GM10266 (cell line): ENCODE data around the gene KRT32.
"Not testable (repeated sequence)": the region's sequence is repeated elsewhere in the genome, so short reads cannot be mapped to it uniquely, and the experiment has no call there.

Experiments used
- DNase-seq: peaks from one replicate; pipeline ENCODE4 v3.0.0; 2012; ENCODE audit errors: extremely low spot score
- TF ChIP-seq, protein P1 (sequence below): IDR thresholded peaks from 2 replicates; pipeline ENCODE4 v1.5.1; 2012; ENCODE audit warnings: mild to moderate bottlenecking, low read depth; ENCODE audit not compliant: control insufficient read depth, insufficient read depth; ENCODE audit errors: missing control alignments

The KRT32 gene

DNA sequence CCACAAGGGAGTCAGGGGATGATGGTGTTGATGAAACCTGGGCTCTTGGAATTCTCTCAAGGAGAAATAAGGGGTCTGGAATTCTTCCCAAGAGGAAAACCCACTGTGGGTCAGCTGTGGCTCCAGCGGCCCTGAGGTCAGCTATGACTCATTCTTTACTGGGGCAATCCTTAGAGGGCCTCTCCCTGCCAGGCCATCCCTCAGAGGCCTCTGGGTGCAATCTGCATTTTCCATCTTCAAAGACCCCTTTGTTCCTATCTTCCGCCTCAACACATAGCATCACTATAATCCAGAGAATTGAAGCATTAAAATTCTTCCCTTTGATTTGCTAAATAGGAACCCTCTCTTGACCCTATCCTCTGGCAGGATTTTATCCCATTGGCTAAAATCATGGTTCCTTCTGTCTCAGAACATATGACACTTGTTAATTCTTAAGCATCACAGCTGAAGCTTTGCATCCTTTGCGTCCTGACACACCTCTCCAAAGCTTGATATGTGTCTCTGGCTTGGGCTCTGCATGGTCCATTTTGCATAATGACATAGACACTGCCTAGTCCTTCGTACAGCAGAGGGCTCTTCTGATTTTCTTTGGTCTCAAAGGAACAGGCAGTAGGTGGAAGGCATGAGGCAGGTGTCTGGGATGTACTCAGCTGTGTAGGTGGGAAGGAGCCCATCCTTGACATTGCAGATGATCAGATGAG lies 38.4 kb downstream of the KRT32 start:
- TF ChIP-seq, protein P1, sequence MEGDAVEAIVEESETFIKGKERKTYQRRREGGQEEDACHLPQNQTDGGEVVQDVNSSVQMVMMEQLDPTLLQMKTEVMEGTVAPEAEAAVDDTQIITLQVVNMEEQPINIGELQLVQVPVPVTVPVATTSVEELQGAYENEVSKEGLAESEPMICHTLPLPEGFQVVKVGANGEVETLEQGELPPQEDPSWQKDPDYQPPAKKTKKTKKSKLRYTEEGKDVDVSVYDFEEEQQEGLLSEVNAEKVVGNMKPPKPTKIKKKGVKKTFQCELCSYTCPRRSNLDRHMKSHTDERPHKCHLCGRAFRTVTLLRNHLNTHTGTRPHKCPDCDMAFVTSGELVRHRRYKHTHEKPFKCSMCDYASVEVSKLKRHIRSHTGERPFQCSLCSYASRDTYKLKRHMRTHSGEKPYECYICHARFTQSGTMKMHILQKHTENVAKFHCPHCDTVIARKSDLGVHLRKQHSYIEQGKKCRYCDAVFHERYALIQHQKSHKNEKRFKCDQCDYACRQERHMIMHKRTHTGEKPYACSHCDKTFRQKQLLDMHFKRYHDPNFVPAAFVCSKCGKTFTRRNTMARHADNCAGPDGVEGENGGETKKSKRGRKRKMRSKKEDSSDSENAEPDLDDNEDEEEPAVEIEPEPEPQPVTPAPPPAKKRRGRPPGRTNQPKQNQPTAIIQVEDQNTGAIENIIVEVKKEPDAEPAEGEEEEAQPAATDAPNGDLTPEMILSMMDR: no peak
- no peak for DNase-seq

DNA sequence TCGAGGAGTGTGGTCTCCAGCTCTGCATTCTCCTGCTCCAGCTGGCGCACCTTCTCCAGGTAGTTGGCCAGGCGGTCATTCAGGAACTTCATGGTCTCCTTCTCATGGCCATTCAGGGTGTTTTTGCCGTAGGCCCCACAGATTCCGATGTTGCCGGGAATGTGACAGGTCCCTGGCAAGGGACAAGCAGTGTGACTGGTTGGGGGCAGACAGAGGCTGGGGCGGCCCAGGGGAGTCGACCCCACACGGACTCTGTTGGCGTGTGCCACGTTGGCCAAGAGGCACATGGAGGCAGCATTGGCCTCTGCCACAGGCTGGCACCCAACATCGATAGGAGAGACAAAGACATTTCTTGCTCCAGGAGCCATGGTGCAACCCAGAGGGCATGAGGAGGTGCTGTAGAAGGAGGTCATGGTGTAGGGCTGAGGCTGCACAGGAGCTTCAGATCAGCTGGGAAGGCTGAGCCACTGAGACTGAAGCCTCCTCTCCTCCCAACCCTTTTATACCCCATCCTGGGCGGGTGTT lies 43.0 kb downstream of the KRT32 start, which contains the start of gene KRT37:
Gene KRT37 (minus strand): TSS at position 475 of the 525 bp plus-strand sequence. CDS start 62 bp downstream, at position 413.
- TF ChIP-seq, protein P1: no peak
- DNase-seq: no peak

DNA sequence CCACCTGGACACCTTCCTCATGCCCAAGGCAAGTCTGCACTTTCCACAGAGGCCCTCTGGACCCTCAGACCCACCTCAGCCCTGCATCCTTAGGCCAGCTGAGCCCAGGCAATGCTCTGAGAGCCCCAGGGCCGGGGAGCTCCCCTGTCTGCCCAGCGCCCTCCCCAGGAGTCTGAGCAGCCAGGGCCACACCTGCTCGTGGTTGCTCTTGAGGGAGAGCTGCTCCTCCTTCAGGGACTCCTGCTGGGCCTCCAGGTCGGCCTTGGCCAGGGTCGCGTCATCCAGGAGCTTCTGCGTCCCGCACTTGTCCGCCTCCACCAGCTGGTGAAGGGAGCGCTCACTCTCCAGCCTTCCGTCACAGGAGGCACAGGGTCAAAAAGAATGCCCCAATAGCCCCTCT lies 44.6 kb downstream of the KRT32 start:
- not testable (repeated sequence) for DNase-seq

DNA sequence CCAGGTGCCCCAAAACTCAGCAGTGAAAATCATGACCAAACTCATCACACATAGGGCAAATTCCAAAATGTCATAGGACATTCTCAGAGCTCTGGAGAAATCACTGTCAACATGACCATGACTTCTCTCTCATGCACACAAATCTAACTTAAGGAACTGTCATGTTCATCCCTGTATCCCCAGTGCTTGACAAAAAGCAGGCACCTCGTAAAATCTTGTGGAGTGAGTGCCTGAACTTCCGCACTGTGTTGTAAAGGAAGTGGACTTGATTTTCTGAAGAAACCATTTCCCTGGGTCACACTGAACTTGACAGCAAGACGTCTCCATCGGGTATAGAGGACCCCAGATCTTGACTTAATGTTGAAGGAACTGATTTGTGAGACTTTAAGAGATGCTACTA lies 45.6 kb downstream of the KRT32 start:
- TF ChIP-seq, protein P1: no peak
- no peak for DNase-seq

DNA sequence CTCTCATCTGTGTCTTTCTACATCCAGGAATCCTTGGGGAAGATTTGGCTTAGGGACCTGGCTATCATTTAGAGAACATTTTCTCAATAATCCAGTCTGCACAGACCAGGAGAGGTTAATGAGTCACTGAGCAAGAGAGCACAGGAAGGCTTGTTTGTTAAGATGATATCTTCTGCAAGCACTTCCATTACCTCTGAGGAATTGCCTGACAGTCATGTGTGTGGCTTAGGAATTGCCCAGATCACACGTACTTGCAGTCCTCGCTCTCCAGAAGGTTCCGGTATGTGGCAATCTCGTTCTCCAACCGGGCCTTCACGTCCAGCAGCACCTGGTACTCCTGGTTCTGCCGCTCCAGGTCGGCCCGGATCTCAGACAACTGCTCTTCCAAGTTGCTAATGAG lies 46.1 kb downstream of the KRT32 start:
- DNase-seq: no peak
- TF ChIP-seq, protein P1: no peak

DNA sequence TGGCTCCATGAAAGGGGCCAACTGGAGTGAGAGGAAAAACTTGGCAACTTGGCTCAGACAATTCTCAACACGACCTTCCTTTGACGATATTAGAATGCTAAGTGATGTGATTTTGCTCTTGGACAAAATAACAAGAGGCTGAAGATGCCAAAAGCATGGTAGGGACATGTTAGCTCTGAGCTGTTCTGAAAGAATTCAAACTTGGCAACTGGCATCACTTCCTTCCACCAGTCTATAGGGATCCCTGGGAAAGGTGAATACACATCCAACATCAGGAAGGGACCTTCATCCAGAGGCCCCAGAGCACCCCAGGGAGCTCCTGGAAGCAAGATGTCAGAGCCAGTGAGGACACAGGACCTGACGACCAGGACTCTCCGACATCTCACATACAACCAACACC lies 47.1 kb downstream of the KRT32 start:
- DNase-seq: no peak
- TF ChIP-seq, protein P1: no peak

DNA sequence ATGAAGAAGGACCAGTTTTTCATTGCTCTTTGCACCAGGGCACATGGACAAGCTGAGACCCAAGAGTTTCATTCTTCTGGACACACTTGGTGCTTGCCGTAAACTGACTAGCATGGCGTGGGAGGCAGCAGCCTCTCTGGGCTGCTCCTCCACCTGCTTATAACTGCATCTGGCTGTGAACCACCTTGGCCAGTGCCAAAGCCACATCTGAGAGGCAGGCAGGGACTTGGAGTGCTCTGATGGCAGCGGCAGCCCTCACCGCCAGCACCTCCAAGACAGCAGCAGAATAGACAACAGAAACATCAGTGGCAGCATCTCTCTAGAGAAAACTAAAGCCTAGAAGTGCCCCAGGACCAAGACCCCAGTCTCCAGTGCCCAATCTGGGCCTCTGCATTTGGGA lies 47.5 kb downstream of the KRT32 start:
- TF ChIP-seq, protein P1: no peak
- DNase-seq: no peak
